ENCODE results near the gene EHBP1. TPM values are rescaled to one million over a fixed set of nuclear protein-coding genes. Genes with fewer than 3 reads are reported as not detected.

Gene EHBP1
- polyA plus RNA-seq, 1 of the 3 experiments (the other 2 are of a cell fraction), result 62.7 TPM

DNA sequence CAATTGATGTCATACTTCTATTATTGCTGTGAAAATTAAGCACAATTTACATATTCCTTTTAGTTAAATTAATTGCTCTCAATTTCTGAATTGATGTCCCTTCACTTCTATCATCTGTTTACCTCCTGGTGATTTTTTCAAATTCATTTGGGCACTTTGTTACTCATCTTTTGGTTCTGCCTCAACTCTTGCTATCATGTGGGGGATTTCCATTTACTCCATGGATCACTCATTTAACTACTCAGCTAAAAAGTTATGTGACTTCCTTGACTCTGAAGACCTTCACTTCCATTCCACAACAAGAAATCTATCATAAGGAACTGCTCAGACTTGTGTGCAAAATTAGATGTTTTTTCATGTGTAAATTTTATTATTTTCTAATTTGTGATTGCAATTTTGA, 126.2 kb downstream of the EHBP1 start (continued):
- TF ChIP-seq NFIC (IDR thresholded peaks at IDR 0.05; ENCODE audit: borderline replicate concordance), result no peak

DNA sequence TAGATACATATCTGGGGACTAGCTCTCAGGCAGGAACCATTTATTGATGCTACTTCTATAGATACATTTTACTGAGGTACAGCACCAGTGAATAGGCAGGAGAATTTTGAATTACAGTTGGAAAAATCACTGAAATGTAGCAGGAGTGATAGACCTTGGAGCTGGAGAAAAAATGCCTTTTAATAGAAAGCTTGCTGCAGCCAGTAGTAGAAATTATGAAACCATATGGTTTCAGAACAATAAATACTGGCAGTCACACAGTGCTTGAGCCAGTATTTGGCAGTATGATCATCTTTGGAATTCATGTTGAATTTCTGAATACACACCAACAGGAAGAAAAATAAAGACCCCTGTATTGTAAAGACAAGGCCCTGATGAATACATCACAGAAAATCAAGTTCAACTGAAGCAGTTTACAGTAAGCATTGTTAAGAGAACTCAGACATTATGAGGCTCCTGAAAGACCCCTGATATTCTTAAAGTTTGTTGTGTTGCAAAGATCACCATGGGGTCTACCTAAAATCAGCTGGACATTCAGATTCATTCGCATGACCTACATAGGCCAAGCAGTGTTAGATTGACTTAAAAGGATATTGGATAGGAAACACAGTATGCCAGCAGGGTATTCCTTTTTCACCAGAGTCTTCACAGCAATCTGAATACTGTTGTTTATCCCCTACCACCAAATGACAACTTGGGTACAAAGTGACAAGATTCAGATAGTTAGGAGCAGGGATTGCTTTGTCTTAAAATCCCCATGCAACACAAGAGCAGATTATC, 139.0 kb downstream of the EHBP1 start:
- Histone ChIP-seq H3K79me2 (ENCODE audit: insufficient read depth) (no peaks in the 10 kb centered on the region), H4K20me1 (ENCODE audit: insufficient read depth) (no peaks in the 10 kb centered on the region), H3K9me3 (peaks cover 10% of the 10 kb centered on the region), H3K4me3 (ENCODE audit: low read depth in 2 of 2, low read length in 1 of 2) (no peak overlapping the region), H3K27ac (ENCODE audit: low read depth in 2 of 2, low read length in 1 of 2) (no peak overlapping the region), H3K9me2 (no peaks in the 10 kb centered on the region), H3F3A (replicated peaks; ENCODE audit: insufficient read depth) (no peaks in the 10 kb centered on the region), H3K4me2 (no peak overlapping the region), H3K36me3 (replicated peaks in 1 of 2; ENCODE audit: control insufficient read depth in 1 of 2, insufficient read depth in 2 of 2, low read length in 1 of 2) (peaks cover 20 to 32% of the 10 kb centered on the region in 2 experiments), H3K9ac (no peak overlapping the region), H3K4me1 (ENCODE audit: control insufficient read depth in 1 of 2, insufficient read depth in 2 of 2, low read depth in 1 of 2, low read length in 1 of 2) (no peaks in the 10 kb centered on the region), H2AFZ (ENCODE audit: low read depth) (no peak overlapping the region), H3K27me3 (ENCODE audit: insufficient read depth) (no peaks in the 10 kb centered on the region)
- WGBS (ENCODE audit: low lambda C conversion rate), result 100% methylated on average over 1 of the region's 1 CpG
- DNase-seq, result no peak
- CTCF ChIA-PET, result no interaction called here
- TF ChIP-seq TCF12 (IDR thresholded peaks at IDR 0.05) (no peak), RXRA (IDR thresholded peaks at IDR 0.05; ENCODE audit: borderline replicate concordance, low read depth) (no peak), SIN3A (IDR thresholded peaks at IDR 0.05; ENCODE audit: borderline replicate concordance, low read depth, low read length) (no peak)
- TF ChIP-seq, protein P1, sequence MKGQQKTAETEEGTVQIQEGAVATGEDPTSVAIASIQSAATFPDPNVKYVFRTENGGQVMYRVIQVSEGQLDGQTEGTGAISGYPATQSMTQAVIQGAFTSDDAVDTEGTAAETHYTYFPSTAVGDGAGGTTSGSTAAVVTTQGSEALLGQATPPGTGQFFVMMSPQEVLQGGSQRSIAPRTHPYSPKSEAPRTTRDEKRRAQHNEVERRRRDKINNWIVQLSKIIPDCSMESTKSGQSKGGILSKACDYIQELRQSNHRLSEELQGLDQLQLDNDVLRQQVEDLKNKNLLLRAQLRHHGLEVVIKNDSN (IDR thresholded peaks at IDR 0.05; ENCODE audit: borderline replicate concordance, low read depth), result no peak
- TF ChIP-seq, protein P2, sequence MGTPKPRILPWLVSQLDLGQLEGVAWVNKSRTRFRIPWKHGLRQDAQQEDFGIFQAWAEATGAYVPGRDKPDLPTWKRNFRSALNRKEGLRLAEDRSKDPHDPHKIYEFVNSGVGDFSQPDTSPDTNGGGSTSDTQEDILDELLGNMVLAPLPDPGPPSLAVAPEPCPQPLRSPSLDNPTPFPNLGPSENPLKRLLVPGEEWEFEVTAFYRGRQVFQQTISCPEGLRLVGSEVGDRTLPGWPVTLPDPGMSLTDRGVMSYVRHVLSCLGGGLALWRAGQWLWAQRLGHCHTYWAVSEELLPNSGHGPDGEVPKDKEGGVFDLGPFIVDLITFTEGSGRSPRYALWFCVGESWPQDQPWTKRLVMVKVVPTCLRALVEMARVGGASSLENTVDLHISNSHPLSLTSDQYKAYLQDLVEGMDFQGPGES (IDR thresholded peaks at IDR 0.05; ENCODE audit: low read depth, low read length), result no peak
- POLR2A ChIA-PET, result no interaction called here

DNA sequence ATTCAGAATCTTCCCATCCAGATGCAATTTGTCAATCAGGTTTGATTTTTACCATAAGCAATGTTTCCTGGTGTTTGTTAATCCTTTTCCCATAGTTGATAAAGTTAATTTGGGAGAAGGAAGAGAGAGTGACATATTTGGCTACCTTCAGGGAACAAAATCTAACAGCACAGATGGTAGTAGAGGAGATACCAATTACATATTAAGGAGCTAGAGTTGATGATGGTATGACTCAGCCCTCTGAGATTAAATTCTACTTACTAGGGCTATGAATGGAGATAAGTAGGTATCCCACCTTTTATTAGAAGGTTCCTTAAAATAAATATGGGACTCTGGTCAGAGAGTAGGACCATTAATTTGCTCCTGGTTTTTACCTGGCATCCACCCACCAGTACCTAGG, 139.7 kb downstream of the EHBP1 start:
- Histone ChIP-seq H3K4me1 (ENCODE audit: control insufficient read depth in 1 of 2, insufficient read depth in 2 of 2, low read depth in 1 of 2, low read length in 1 of 2) (no peaks in the 10 kb centered on the region), H3F3A (replicated peaks; ENCODE audit: insufficient read depth) (no peaks in the 10 kb centered on the region), H3K27me3 (ENCODE audit: insufficient read depth) (no peaks in the 10 kb centered on the region), H2AFZ (ENCODE audit: low read depth) (no peak overlapping the region), H3K27ac (ENCODE audit: low read depth in 2 of 2, low read length in 1 of 2) (no peak overlapping the region), H3K9ac (no peak overlapping the region), H3K4me2 (no peak overlapping the region), H3K9me3 (peaks cover 10% of the 10 kb centered on the region), H3K79me2 (ENCODE audit: insufficient read depth) (no peaks in the 10 kb centered on the region), H3K4me3 (ENCODE audit: low read depth in 2 of 2, low read length in 1 of 2) (no peak overlapping the region), H3K9me2 (no peaks in the 10 kb centered on the region), H3K36me3 (replicated peaks in 1 of 2; ENCODE audit: control insufficient read depth in 1 of 2, insufficient read depth in 2 of 2, low read length in 1 of 2) (peaks cover 24 to 32% of the 10 kb centered on the region in 2 experiments), H4K20me1 (ENCODE audit: insufficient read depth) (no peaks in the 10 kb centered on the region)
- POLR2A ChIA-PET, result no interaction called here
- CTCF ChIA-PET, result no interaction called here
- DNase-seq, result no peak
- TF ChIP-seq MEF2A (IDR thresholded peaks at IDR 0.05; ENCODE audit: borderline replicate concordance, low read depth), result no peak
- TF ChIP-seq, protein P2 (IDR thresholded peaks at IDR 0.05; ENCODE audit: low read depth, low read length), result no peak
- no peak for TF ChIP-seq RCOR1 (IDR thresholded peaks at IDR 0.05; ENCODE audit: low read length)
- TF ChIP-seq, protein P3, sequence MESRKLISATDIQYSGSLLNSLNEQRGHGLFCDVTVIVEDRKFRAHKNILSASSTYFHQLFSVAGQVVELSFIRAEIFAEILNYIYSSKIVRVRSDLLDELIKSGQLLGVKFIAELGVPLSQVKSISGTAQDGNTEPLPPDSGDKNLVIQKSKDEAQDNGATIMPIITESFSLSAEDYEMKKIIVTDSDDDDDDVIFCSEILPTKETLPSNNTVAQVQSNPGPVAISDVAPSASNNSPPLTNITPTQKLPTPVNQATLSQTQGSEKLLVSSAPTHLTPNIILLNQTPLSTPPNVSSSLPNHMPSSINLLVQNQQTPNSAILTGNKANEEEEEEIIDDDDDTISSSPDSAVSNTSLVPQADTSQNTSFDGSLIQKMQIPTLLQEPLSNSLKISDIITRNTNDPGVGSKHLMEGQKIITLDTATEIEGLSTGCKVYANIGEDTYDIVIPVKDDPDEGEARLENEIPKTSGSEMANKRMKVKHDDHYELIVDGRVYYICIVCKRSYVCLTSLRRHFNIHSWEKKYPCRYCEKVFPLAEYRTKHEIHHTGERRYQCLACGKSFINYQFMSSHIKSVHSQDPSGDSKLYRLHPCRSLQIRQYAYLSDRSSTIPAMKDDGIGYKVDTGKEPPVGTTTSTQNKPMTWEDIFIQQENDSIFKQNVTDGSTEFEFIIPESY (IDR thresholded peaks at IDR 0.05; ENCODE audit: borderline replicate concordance, low read depth), result no peak
- no peak for TF ChIP-seq FOSL2 (IDR thresholded peaks at IDR 0.05; ENCODE audit: borderline replicate concordance, low read depth)
- no peak for TF ChIP-seq ELF1 (IDR thresholded peaks at IDR 0.05)
- TF ChIP-seq SMC3 (IDR thresholded peaks at IDR 0.05; ENCODE audit: low read depth, low read length), result no peak
- TF ChIP-seq, protein P4, sequence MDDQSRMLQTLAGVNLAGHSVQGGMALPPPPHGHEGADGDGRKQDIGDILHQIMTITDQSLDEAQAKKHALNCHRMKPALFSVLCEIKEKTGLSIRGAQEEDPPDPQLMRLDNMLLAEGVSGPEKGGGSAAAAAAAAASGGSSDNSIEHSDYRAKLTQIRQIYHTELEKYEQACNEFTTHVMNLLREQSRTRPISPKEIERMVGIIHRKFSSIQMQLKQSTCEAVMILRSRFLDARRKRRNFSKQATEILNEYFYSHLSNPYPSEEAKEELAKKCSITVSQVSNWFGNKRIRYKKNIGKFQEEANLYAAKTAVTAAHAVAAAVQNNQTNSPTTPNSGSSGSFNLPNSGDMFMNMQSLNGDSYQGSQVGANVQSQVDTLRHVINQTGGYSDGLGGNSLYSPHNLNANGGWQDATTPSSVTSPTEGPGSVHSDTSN (IDR thresholded peaks at IDR 0.05), result no peak
- TF ChIP-seq FOXM1 (IDR thresholded peaks at IDR 0.05; ENCODE audit: low read depth), result no peak
- TF ChIP-seq, protein P5, sequence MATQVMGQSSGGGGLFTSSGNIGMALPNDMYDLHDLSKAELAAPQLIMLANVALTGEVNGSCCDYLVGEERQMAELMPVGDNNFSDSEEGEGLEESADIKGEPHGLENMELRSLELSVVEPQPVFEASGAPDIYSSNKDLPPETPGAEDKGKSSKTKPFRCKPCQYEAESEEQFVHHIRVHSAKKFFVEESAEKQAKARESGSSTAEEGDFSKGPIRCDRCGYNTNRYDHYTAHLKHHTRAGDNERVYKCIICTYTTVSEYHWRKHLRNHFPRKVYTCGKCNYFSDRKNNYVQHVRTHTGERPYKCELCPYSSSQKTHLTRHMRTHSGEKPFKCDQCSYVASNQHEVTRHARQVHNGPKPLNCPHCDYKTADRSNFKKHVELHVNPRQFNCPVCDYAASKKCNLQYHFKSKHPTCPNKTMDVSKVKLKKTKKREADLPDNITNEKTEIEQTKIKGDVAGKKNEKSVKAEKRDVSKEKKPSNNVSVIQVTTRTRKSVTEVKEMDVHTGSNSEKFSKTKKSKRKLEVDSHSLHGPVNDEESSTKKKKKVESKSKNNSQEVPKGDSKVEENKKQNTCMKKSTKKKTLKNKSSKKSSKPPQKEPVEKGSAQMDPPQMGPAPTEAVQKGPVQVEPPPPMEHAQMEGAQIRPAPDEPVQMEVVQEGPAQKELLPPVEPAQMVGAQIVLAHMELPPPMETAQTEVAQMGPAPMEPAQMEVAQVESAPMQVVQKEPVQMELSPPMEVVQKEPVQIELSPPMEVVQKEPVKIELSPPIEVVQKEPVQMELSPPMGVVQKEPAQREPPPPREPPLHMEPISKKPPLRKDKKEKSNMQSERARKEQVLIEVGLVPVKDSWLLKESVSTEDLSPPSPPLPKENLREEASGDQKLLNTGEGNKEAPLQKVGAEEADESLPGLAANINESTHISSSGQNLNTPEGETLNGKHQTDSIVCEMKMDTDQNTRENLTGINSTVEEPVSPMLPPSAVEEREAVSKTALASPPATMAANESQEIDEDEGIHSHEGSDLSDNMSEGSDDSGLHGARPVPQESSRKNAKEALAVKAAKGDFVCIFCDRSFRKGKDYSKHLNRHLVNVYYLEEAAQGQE (IDR thresholded peaks at IDR 0.05; ENCODE audit: low read depth, low read length), result no peak
